ENCODE data around the gene UBL7.

UBL7 gene

GRCh38 chr15:74403991-74404563 is 56.9 kb downstream of the UBL7 start:
- no peaks in the 10 kb centered on the region for H3K9me3 ChIP-seq
- no peak for TF ChIP-seq CTCF (IDR thresholded peaks at IDR 0.05)
- H3K27ac ChIP-seq: peak overlapping the region; percentile 72
- H3K4me3 ChIP-seq (ENCODE audit: low read depth in 1 of 2, low read length in 1 of 2): peak overlapping the region in 1 of 2 experiments; percentile 38
- H3K4me1 ChIP-seq (ENCODE audit: control insufficient read depth in 1 of 2, insufficient read depth in 1 of 2, low read depth in 1 of 2, low read length in 1 of 2): peaks cover 23 to 36% of the 10 kb centered on the region in 2 experiments
- H3K36me3 ChIP-seq: no peaks in the 10 kb centered on the region
- peaks cover 20% of the 10 kb centered on the region for H3K27me3 ChIP-seq

- TF ChIP-seq CTCF (IDR thresholded peaks at IDR 0.05): no peak
- peak overlapping the region; percentile 72 for H3K27ac ChIP-seq
- peaks cover 20% of the 10 kb centered on the region for H3K27me3 ChIP-seq
- H3K4me1 ChIP-seq (ENCODE audit: control insufficient read depth in 1 of 2, insufficient read depth in 1 of 2, low read depth in 1 of 2, low read length in 1 of 2): peaks cover 23 to 36% of the 10 kb centered on the region in 2 experiments
- no peaks in the 10 kb centered on the region for H3K36me3 ChIP-seq
- no peaks in the 10 kb centered on the region for H3K9me3 ChIP-seq
- peak overlapping the region in 1 of 2 experiments; percentile 38 for H3K4me3 ChIP-seq (ENCODE audit: low read depth in 1 of 2, low read length in 1 of 2)
Measured at GRCh38 chr15:74403588-74403919, 57.4 kb downstream of the UBL7 start.

GRCh38 chr15:74402873-74403587 is 57.9 kb downstream of the UBL7 start:
- peaks cover 20% of the 10 kb centered on the region for H3K27me3 ChIP-seq
- TF ChIP-seq CTCF (IDR thresholded peaks at IDR 0.05): no peak
- no peaks in the 10 kb centered on the region for H3K36me3 ChIP-seq
- peaks cover 23 to 36% of the 10 kb centered on the region in 2 experiments for H3K4me1 ChIP-seq (ENCODE audit: control insufficient read depth in 1 of 2, insufficient read depth in 1 of 2, low read depth in 1 of 2, low read length in 1 of 2)
- peak overlapping the region in 1 of 2 experiments; percentile 38 for H3K4me3 ChIP-seq (ENCODE audit: low read depth in 1 of 2, low read length in 1 of 2)
- no peaks in the 10 kb centered on the region for H3K9me3 ChIP-seq
- peak overlapping the region; percentile 72 for H3K27ac ChIP-seq

GRCh38 chr15:74402337-74402841 is 58.6 kb downstream of the UBL7 start:
- Histone ChIP-seq H3K27ac (peak overlapping the region; percentile 72), H3K27me3 (peaks cover 20% of the 10 kb centered on the region), H3K36me3 (no peaks in the 10 kb centered on the region), H3K9me3 (no peaks in the 10 kb centered on the region), H3K4me1 (ENCODE audit: control insufficient read depth in 1 of 2, insufficient read depth in 1 of 2, low read depth in 1 of 2, low read length in 1 of 2) (peaks cover 23 to 36% of the 10 kb centered on the region in 2 experiments), H3K4me3 (ENCODE audit: low read depth in 1 of 2, low read length in 1 of 2) (peak overlapping the region in 1 of 2 experiments; percentile 38)
- TF ChIP-seq CTCF (IDR thresholded peaks at IDR 0.05): no peak

GRCh38 chr15:74400915-74401757 is 59.8 kb downstream of the UBL7 start:
- Histone ChIP-seq H3K9me3 (no peaks in the 10 kb centered on the region), H3K4me1 (ENCODE audit: control insufficient read depth in 1 of 2, insufficient read depth in 1 of 2, low read depth in 1 of 2, low read length in 1 of 2) (peaks cover 23 to 36% of the 10 kb centered on the region in 2 experiments), H3K27me3 (peaks cover 20% of the 10 kb centered on the region), H3K27ac (no peak overlapping the region), H3K4me3 (ENCODE audit: low read depth in 1 of 2, low read length in 1 of 2) (no peak overlapping the region), H3K36me3 (no peaks in the 10 kb centered on the region)
- no peak for TF ChIP-seq CTCF (IDR thresholded peaks at IDR 0.05)
